Neural progenitor cell (in vitro differentiated cells): ENCODE measurements around the gene LAMTOR1. TPM values are rescaled to one million over a fixed set of nuclear protein-coding genes. Genes with fewer than 3 reads are reported as not detected.

Experiments
- DNase-seq: peaks from one replicate; pipeline ENCODE4 v3.0.0-alpha.2; 2016; ENCODE audit warnings: low spot score
- H2AFZ ChIP-seq: fragments of 200-600 bp; sonication (generic); replicated peaks from 2 replicates; pipeline ENCODE4 v1.6.1; 2016; ENCODE audit warnings: antibody characterized with exemption
- H3F3A ChIP-seq: fragments of 200-600 bp; sonication (generic); 2 replicates; pipeline ENCODE4 v1.6.1; 2016; ENCODE audit warnings: antibody characterized with exemption, low read depth
- H3K27ac ChIP-seq: fragments of 200-600 bp; sonication (generic); 2 replicates; pipeline ENCODE4 v1.5.1; 2016; ENCODE audit warnings: mild to moderate bottlenecking
- H3K27me3 ChIP-seq: fragments of 200-600 bp; sonication (generic); 2 replicates; pipeline ENCODE4 v1.6.1; 2016; ENCODE audit warnings: mild to moderate bottlenecking, moderate library complexity
- H3K36me3 ChIP-seq: fragments of 200-600 bp; sonication (generic); 2 replicates; pipeline ENCODE4 v1.5.1; 2016
- H3K4me1 ChIP-seq: fragments of 200-600 bp; sonication (generic); 2 replicates; pipeline ENCODE4 v1.6.1; 2016; ENCODE audit warnings: mixed run types
- H3K4me2 ChIP-seq: fragments of 200-600 bp; sonication (generic); 2 replicates; pipeline ENCODE4 v1.6.1; 2016
- H3K4me3 ChIP-seq: fragments of 200-600 bp; sonication (generic); 2 replicates; pipeline ENCODE4 v1.5.1; 2016
- H3K79me2 ChIP-seq: fragments of 200-600 bp; sonication (generic); 2 replicates; pipeline ENCODE4 v1.6.1; 2016; ENCODE audit warnings: low read depth
- H3K9ac ChIP-seq: fragments of 200-600 bp; sonication (generic); 2 replicates; pipeline ENCODE4 v1.6.1; 2016
- H3K9me3 ChIP-seq: fragments of 200-600 bp; sonication (generic); 2 replicates; pipeline ENCODE4 v1.5.1; 2016; ENCODE audit warnings: low read depth
- H4K20me1 ChIP-seq: fragments of 200-600 bp; sonication (generic); 2 replicates; pipeline ENCODE4 v1.6.1; 2016; ENCODE audit warnings: low read depth
- H3K27ac Mint-ChIP-seq: 3 replicates; pipeline ENCODE4 v1.8.0; 2021; ENCODE audit warnings: mixed read lengths
- H3K27me3 Mint-ChIP-seq: 2 replicates; pipeline ENCODE4 v1.8.0; 2022; ENCODE audit warnings: low read depth, mild to moderate bottlenecking, inconsistent platforms, moderate library complexity, mixed read lengths; ENCODE audit not compliant: insufficient read depth
- H3K36me3 Mint-ChIP-seq: 3 replicates; pipeline ENCODE4 v1.8.0; 2021; ENCODE audit warnings: mixed read lengths
- H3K4me1 Mint-ChIP-seq: 3 replicates; pipeline ENCODE4 v1.8.0; 2021; ENCODE audit warnings: mixed read lengths
- H3K4me3 Mint-ChIP-seq: 3 replicates; pipeline ENCODE4 v1.8.0; 2021; ENCODE audit warnings: mild to moderate bottlenecking, moderate library complexity, mixed read lengths
- H3K9me3 Mint-ChIP-seq: 3 replicates; pipeline ENCODE4 v1.8.0; 2020; ENCODE audit warnings: mixed read lengths
- CTCF ChIP-seq: fragments of 200-600 bp; sonication (generic); IDR thresholded peaks from 2 replicates; pipeline ENCODE4 v1.5.1; 2017; ENCODE audit warnings: antibody characterized with exemption, mild to moderate bottlenecking
- EZH2 ChIP-seq: fragments of 200-600 bp; sonication (generic); IDR thresholded peaks from 2 replicates; pipeline ENCODE4 v1.6.1; 2017; ENCODE audit warnings: antibody characterized with exemption, mild to moderate bottlenecking, moderate library complexity
- EZH2phosphoT487 ChIP-seq: fragments of 200-600 bp; sonication (generic); IDR thresholded peaks from 2 replicates; pipeline ENCODE4 v1.6.1; 2017; ENCODE audit warnings: antibody characterized with exemption
- total RNA-seq: library from RNA; depleted of rRNA; stranded (reverse); fragments of >200 nt; gene quantifications from 2 replicates; pipeline ENCODE4 v1.2.3, GENCODE V29; 2015; ENCODE audit warnings: low replicate concordance

LAMTOR1 gene
- total RNA-seq, 1 donor from 2014 or later: 41.6 TPM

GRCh38 chr11:72140661-72141060, 37.6 kb upstream of the LAMTOR1 start:
- Histone ChIP-seq H3K4me3 (no peak overlapping the region), H2AFZ (no peak overlapping the region), H4K20me1 (no peaks in the 10 kb centered on the region), H3K27me3 (no peaks in the 10 kb centered on the region), H3K79me2 (no peaks in the 10 kb centered on the region), H3K4me2 (no peak overlapping the region), H3K36me3 (no peaks in the 10 kb centered on the region), H3K27ac (no peak overlapping the region), H3K9ac (no peak overlapping the region), H3K4me1 (no peaks in the 10 kb centered on the region), H3F3A (no peaks in the 10 kb centered on the region), H3K9me3 (no peaks in the 10 kb centered on the region)
- Mint-ChIP-seq H3K27me3 (peaks cover 12% of the 10 kb centered on the region), H3K4me1 (no peaks in the 10 kb centered on the region), H3K36me3 (no peaks in the 10 kb centered on the region), H3K27ac (no peak overlapping the region), H3K4me3 (no peak overlapping the region), H3K9me3 (no peaks in the 10 kb centered on the region)
- TF ChIP-seq EZH2phosphoT487: no peak
- TF ChIP-seq CTCF: no peak
- no peak for TF ChIP-seq EZH2
- no peak for DNase-seq

DNA sequence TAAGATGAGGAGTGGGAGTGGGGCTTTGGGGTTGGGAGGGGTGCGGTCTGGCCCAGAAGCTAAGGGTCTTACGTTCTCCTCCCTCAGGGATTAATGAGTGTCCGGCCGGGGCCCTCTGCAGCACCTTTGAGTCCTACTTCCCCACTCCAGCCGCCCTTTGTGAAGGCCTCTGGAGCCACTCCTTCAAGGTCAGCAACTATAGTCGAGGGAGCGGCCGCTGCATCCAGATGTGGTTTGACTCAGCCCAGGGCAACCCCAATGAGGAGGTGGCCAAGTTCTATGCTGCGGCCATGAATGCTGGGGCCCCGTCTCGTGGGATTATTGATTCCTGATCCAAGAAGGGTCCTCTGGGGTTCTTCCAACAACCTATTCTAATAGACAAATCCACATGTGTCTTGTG, 36.4 kb upstream of the LAMTOR1 start:
- Histone ChIP-seq H3K79me2 (no peaks in the 10 kb centered on the region), H3K36me3 (no peaks in the 10 kb centered on the region), H3K9ac (no peak overlapping the region), H2AFZ (no peak overlapping the region), H3K9me3 (no peaks in the 10 kb centered on the region), H3K27ac (no peak overlapping the region), H3K27me3 (no peaks in the 10 kb centered on the region), H3K4me2 (no peak overlapping the region), H3K4me1 (no peaks in the 10 kb centered on the region), H3K4me3 (no peak overlapping the region), H4K20me1 (no peaks in the 10 kb centered on the region), H3F3A (no peaks in the 10 kb centered on the region)
- Mint-ChIP-seq H3K9me3 (no peaks in the 10 kb centered on the region), H3K27me3 (peaks cover 12% of the 10 kb centered on the region), H3K4me1 (no peaks in the 10 kb centered on the region), H3K36me3 (no peaks in the 10 kb centered on the region), H3K27ac (no peak overlapping the region), H3K4me3 (no peak overlapping the region)
- TF ChIP-seq EZH2phosphoT487: no peak
- TF ChIP-seq CTCF: no peak
- no peak for TF ChIP-seq EZH2
- DNase-seq: no peak

GRCh38 chr11:72138821-72139390, 35.8 kb upstream of the LAMTOR1 start:
- H3K27ac Mint-ChIP-seq: no peak overlapping the region
- H3F3A ChIP-seq: no peaks in the 10 kb centered on the region

More at GRCh38 chr11:72138821-72139390, 35.8 kb upstream of the LAMTOR1 start:
- DNase-seq: no peak
- no peaks in the 10 kb centered on the region for H3K36me3 ChIP-seq
- H2AFZ ChIP-seq: no peak overlapping the region
- H4K20me1 ChIP-seq: no peaks in the 10 kb centered on the region
- H3K4me1 ChIP-seq: no peaks in the 10 kb centered on the region
- no peak overlapping the region for H3K4me2 ChIP-seq
- no peak overlapping the region for H3K27ac ChIP-seq
- peaks cover 2% of the 10 kb centered on the region for H3K27me3 ChIP-seq
- H3K4me1 Mint-ChIP-seq: no peaks in the 10 kb centered on the region
- H3K9me3 ChIP-seq: no peaks in the 10 kb centered on the region
- no peak for TF ChIP-seq EZH2
- no peak for TF ChIP-seq EZH2phosphoT487
- TF ChIP-seq CTCF: no peak
- no peaks in the 10 kb centered on the region for H3K79me2 ChIP-seq
- no peak overlapping the region for H3K4me3 Mint-ChIP-seq
- H3K9ac ChIP-seq: no peak overlapping the region
- no peaks in the 10 kb centered on the region for H3K9me3 Mint-ChIP-seq
- peaks cover 11% of the 10 kb centered on the region for H3K27me3 Mint-ChIP-seq
- H3K36me3 Mint-ChIP-seq: no peaks in the 10 kb centered on the region
- no peak overlapping the region for H3K4me3 ChIP-seq
